GM21526 (cell line): Measurements from ENCODE around the gene CARD8.

Source experiments
- ATAC-seq: cut with Tn5 transposase; IDR thresholded peaks from one replicate; pipeline ENCODE4 v1.9.1; 2021; ENCODE audit warnings: moderate library complexity; ENCODE audit not compliant: unreplicated experiment, low FRiP score

Gene CARD8

GRCh38 chr19:48216933-48217332, 38.8 kb downstream of the CARD8 start:
- ATAC-seq = no peak

GRCh38 chr19:48213959-48214358, 41.8 kb downstream of the CARD8 start:
- no peak for ATAC-seq

GRCh38 chr19:48210005-48210404, 45.7 kb downstream of the CARD8 start:
- ATAC-seq = no peak

GRCh38 chr19:48206397-48207093, 49.2 kb downstream of the CARD8 start:
- no peak for ATAC-seq

- peak; percentile 80 for ATAC-seq
These were observed 51.7 kb downstream of the CARD8 start for GRCh38 chr19:48203794-48204628.

GRCh38 chr19:48203222-48203793, 52.4 kb downstream of the CARD8 start:
- no peak for ATAC-seq

GRCh38 chr19:48196933-48197665, 58.6 kb downstream of the CARD8 start:
- ATAC-seq = no peak

- ATAC-seq = no peak
These were observed 59.4 kb downstream of the CARD8 start for GRCh38 chr19:48196321-48196763.

- no peak for ATAC-seq
These were observed 60.6 kb downstream of the CARD8 start for GRCh38 chr19:48194844-48195830.

GRCh38 chr19:48194041-48194843, 61.5 kb downstream of the CARD8 start:
- no peak for ATAC-seq

- no peak for ATAC-seq
These were observed 63.0 kb downstream of the CARD8 start for GRCh38 chr19:48192750-48193149.

GRCh38 chr19:48190885-48191284, 64.8 kb downstream of the CARD8 start:
- ATAC-seq = no peak

- no peak for ATAC-seq
These were observed 65.3 kb downstream of the CARD8 start for GRCh38 chr19:48190288-48190884.

- ATAC-seq = no peak
These were observed 69.1 kb downstream of the CARD8 start for GRCh38 chr19:48186541-48186991.

GRCh38 chr19:48186015-48186414, 69.7 kb downstream of the CARD8 start:
- ATAC-seq = no peak

GRCh38 chr19:48183356-48183755, 72.4 kb downstream of the CARD8 start:
- no peak for ATAC-seq

GRCh38 chr19:48182434-48182833, 73.3 kb downstream of the CARD8 start:
- no peak for ATAC-seq

GRCh38 chr19:48181505-48181904, 74.2 kb downstream of the CARD8 start:
- no peak for ATAC-seq
